KMS-11 (cell line): ENCODE data around the gene CD81.

Experiments
- H2AFZ ChIP-seq: fragments of 200-600 bp; sonication (generic); 2 replicates; pipeline ENCODE4 v1.6.1; 2016; ENCODE audit warnings: antibody characterized with exemption, mixed run types, low read depth
- H3K27ac ChIP-seq: fragments of 200-600 bp; sonication (generic); 2 replicates; pipeline ENCODE4 v1.6.1; 2016; ENCODE audit warnings: mild to moderate bottlenecking, mixed run types
- H3K27me3 ChIP-seq: fragments of 200-600 bp; sonication (generic); 2 replicates; pipeline ENCODE4 v1.6.1; 2017; ENCODE audit warnings: mild to moderate bottlenecking, low read depth, mixed run types, moderate library complexity; ENCODE audit not compliant: insufficient read depth
- H3K36me3 ChIP-seq: fragments of 200-600 bp; sonication (generic); 2 replicates; pipeline ENCODE4 v1.6.1; 2017; ENCODE audit warnings: mild to moderate bottlenecking, mixed run types; ENCODE audit not compliant: insufficient read depth
- H3K4me1 ChIP-seq: fragments of 200-600 bp; sonication (generic); 2 replicates; pipeline ENCODE4 v1.6.1; 2016; ENCODE audit warnings: mild to moderate bottlenecking, low read depth, mixed run types; ENCODE audit not compliant: poor library complexity, severe bottlenecking
- H3K4me2 ChIP-seq: fragments of 200-600 bp; sonication (generic); 2 replicates; pipeline ENCODE4 v1.7.0; 2016; ENCODE audit warnings: mild to moderate bottlenecking, mixed run types
- H3K4me3 ChIP-seq: fragments of 200-600 bp; sonication (generic); IDR thresholded peaks from 2 replicates; pipeline ENCODE4 v1.6.1; 2017; ENCODE audit warnings: low read depth, low read length, mixed read lengths; ENCODE audit not compliant: insufficient read depth
- H3K79me2 ChIP-seq: fragments of 200-600 bp; sonication (generic); 2 replicates; pipeline ENCODE4 v1.6.1; 2016; ENCODE audit warnings: low read depth, mixed run types; ENCODE audit not compliant: insufficient read depth
- H3K9ac ChIP-seq: fragments of 200-600 bp; sonication (generic); 2 replicates; pipeline ENCODE4 v1.6.1; 2016; ENCODE audit warnings: mild to moderate bottlenecking, mixed run types
- H4K20me1 ChIP-seq: fragments of 200-600 bp; sonication (generic); 2 replicates; pipeline ENCODE4 v1.6.1; 2016; ENCODE audit warnings: mild to moderate bottlenecking, mixed run types; ENCODE audit not compliant: insufficient read depth
- TF ChIP-seq, protein P1 (sequence below): fragments of 200-600 bp; sonication (generic); conservative IDR thresholded peaks from 2 replicates; pipeline ENCODE4 v1.6.1; 2017; ENCODE audit warnings: low read depth, mild to moderate bottlenecking, antibody characterized with exemption, low read length, moderate library complexity, mixed read lengths

The CD81 gene

DNA sequence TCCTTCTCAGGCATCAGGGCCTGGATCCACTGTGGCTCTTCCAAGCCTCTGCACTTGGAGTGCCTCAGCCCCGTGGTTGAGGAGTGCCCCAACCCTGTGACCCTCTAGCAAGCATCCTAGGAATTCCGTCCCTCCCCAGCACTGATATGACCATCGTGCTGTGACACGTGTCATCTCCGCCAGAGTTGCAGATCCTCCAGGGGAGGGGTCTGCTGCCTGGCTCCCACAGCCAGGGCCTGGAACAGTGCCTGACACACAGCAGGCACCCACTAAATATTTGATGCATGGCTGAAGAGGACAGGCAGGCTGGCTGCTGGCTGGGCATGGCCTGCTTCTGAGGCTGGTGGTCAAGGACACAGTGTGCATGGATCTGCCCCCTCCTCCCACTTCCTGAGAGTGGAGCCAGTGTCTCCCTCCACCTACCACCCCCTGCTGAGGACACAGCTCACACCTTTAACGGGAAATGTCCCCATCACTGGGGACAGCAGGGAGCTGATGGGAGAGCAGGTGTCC is 1.7 kb upstream of the CD81 start:
- Histone ChIP-seq H2AFZ (no peak overlapping the region), H3K27me3 (peaks cover 41% of the 10 kb centered on the region), H3K36me3 (no peaks in the 10 kb centered on the region), H3K4me1 (no peaks in the 10 kb centered on the region), H3K4me3 (no peak overlapping the region), H3K79me2 (no peaks in the 10 kb centered on the region), H3K27ac (no peak overlapping the region), H4K20me1 (no peaks in the 10 kb centered on the region), H3K9ac (no peak overlapping the region), H3K4me2 (no peak overlapping the region)
- TF ChIP-seq, protein P1, sequence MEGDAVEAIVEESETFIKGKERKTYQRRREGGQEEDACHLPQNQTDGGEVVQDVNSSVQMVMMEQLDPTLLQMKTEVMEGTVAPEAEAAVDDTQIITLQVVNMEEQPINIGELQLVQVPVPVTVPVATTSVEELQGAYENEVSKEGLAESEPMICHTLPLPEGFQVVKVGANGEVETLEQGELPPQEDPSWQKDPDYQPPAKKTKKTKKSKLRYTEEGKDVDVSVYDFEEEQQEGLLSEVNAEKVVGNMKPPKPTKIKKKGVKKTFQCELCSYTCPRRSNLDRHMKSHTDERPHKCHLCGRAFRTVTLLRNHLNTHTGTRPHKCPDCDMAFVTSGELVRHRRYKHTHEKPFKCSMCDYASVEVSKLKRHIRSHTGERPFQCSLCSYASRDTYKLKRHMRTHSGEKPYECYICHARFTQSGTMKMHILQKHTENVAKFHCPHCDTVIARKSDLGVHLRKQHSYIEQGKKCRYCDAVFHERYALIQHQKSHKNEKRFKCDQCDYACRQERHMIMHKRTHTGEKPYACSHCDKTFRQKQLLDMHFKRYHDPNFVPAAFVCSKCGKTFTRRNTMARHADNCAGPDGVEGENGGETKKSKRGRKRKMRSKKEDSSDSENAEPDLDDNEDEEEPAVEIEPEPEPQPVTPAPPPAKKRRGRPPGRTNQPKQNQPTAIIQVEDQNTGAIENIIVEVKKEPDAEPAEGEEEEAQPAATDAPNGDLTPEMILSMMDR, result no peak

DNA sequence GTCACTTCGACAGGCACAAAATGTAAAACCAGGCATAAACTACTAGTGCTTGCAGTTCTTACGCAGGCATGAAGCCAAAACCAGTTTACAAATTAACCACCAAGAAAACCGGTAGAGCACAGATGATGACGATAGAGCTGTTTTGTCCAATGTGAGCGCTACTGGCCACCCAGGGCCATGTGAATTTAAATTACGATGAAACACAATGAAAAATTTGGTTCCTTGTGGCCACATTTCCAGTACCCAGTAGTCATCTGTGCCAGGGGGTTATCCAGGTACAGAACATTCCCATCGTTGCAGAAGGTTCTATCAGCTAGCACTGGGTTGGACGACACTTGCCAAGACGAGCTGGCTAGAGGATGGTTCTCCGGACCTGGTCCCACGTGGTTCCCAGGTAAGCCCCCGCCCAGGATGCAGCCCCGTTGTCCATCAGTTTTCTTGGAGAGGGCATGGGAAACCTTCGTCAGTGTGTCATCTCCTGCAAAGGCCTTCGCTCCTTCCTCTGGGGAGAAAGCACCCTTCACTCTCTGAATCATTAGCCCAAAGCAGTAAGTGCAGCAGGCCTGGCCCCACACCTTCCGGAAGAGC is 1.1 kb upstream of the CD81 start:
- no peak overlapping the region for H3K9ac ChIP-seq
- H3K4me1 ChIP-seq, result no peaks in the 10 kb centered on the region
- no peaks in the 10 kb centered on the region for H3K79me2 ChIP-seq
- H3K27me3 ChIP-seq, result peaks cover 39% of the 10 kb centered on the region
- H3K27ac ChIP-seq, result no peak overlapping the region
- H3K4me2 ChIP-seq, result no peak overlapping the region
- no peak overlapping the region for H2AFZ ChIP-seq
- no peaks in the 10 kb centered on the region for H4K20me1 ChIP-seq
- TF ChIP-seq, protein P1, result no peak
- no peaks in the 10 kb centered on the region for H3K36me3 ChIP-seq
- H3K4me3 ChIP-seq, result no peak overlapping the region

DNA sequence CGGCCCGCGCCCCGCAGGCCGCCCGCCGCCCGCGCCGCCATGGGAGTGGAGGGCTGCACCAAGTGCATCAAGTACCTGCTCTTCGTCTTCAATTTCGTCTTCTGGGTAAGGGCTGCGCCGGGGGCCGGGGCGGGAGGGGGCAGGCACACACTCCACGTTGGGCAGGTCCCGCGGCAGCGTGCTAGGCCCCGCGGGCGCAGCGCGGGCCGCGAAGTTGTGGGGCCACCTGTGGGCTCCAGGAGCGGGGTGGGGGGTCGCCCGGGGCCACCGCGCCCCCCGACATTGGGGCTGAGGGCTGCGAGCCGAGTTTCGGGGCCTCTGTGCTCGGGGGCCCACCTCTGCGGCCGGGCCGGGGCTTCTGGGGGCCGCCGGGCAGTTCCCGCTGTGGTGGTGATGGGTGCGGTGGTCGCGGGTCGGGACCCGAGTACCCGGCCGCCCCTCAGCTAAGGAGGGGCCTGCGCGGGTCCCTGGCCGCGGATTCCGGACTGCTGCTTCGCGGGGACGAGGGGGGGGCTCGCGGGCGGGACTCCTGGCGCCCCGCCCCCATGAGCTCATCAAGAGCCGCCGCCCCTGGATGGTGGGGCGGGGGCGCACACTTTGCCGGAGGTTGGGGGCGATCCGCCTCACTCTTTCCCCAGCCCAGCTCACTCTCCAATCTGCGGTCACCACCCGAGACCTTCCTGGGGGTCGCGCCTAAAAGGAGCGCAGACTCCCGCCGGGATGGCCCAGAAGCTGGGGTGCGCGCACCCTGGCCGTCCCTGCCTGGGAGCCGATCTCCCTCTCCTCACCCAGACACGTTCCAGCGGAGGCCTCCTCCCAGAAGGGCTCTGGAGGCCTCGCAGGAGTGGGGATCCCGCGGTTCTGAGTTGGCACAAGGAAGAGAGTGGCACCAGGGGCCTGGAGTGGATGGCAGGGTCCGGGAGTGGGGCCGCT is 667 bp downstream of the CD81 start:
- Histone ChIP-seq H3K4me3 (no peak overlapping the region), H3K9ac (no peak overlapping the region), H3K4me2 (no peak overlapping the region), H3K27ac (no peak overlapping the region), H3K4me1 (no peaks in the 10 kb centered on the region), H3K36me3 (no peaks in the 10 kb centered on the region), H4K20me1 (no peaks in the 10 kb centered on the region), H3K27me3 (peaks cover 27% of the 10 kb centered on the region), H3K79me2 (no peaks in the 10 kb centered on the region), H2AFZ (no peak overlapping the region)
- TF ChIP-seq, protein P1, result no peak

DNA sequence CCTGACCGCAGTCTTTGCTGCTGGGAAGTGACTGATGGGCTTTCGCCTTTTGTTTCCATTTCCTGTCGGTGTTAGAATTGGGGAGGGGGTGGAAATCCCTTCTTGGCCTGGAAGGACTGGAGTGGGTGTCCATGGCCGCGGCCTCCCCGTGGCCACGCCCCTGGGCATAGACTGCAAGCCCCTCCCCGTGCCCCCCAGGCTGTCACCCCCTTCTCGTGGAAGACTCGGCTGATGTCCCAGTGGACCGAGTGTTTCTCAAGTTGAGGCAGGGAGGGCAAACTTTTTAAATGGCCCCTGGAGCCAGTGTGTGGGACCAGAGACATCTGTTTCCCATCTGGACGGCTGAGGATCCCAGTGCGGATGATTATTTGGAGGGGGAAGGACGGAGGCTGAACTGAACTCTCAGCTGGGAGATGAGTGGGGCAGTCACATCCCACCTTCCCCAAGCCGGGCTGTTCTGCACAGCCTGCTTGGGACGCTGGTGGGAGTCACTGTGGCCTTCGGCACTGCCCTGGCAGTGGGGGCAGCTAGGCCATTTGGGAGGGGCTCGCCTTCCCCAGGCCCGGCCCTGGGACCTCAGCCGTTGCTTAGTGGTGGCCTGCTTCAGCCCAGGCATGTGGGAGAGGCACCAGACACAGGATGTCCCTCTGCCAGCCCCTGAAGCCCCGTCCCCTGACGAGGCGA is 1.6 kb downstream of the CD81 start:
- Histone ChIP-seq H3K4me1 (no peaks in the 10 kb centered on the region), H4K20me1 (no peaks in the 10 kb centered on the region), H3K27me3 (peaks cover 18% of the 10 kb centered on the region), H2AFZ (no peak overlapping the region), H3K27ac (no peak overlapping the region), H3K79me2 (no peaks in the 10 kb centered on the region), H3K9ac (no peak overlapping the region), H3K4me3 (no peak overlapping the region), H3K4me2 (no peak overlapping the region), H3K36me3 (no peaks in the 10 kb centered on the region)
- TF ChIP-seq, protein P1, result no peak
